GM18499 (cell line): ENCODE data around the gene DUSP16.
"Not testable (repeated sequence)": the region's sequence is repeated elsewhere in the genome, so short reads cannot be mapped to it uniquely, and the experiment has no call there.

Experiments used
- ATAC-seq: cut with Tn5 transposase; IDR thresholded peaks from one replicate; pipeline ENCODE4 v1.9.1; 2021; ENCODE audit warnings: moderate number of reproducible peaks; ENCODE audit not compliant: insufficient read depth, unreplicated experiment

DUSP16 gene

GRCh38 chr12:12474471-12474928, 88.2 kb downstream of the DUSP16 start:
- no peak for ATAC-seq

- ATAC-seq, result no peak
These were observed 89.4 kb downstream of the DUSP16 start for GRCh38 chr12:12473223-12473622.

- ATAC-seq, result not testable (repeated sequence)
These were observed 90.4 kb downstream of the DUSP16 start for GRCh38 chr12:12471982-12472961.

- ATAC-seq, result no peak
These were observed 91.8 kb downstream of the DUSP16 start for GRCh38 chr12:12470751-12471306.

GRCh38 chr12:12469386-12469785, 93.3 kb downstream of the DUSP16 start:
- ATAC-seq, result no peak

- no peak for ATAC-seq
These were observed 94.1 kb downstream of the DUSP16 start for GRCh38 chr12:12468575-12468974.

- no peak for ATAC-seq
These were observed 94.9 kb downstream of the DUSP16 start for GRCh38 chr12:12467688-12468261.

GRCh38 chr12:12467264-12467663, 95.4 kb downstream of the DUSP16 start:
- no peak for ATAC-seq

GRCh38 chr12:12466157-12466556, 96.5 kb downstream of the DUSP16 start:
- no peak for ATAC-seq

- no peak for ATAC-seq
These were observed 97.1 kb downstream of the DUSP16 start for GRCh38 chr12:12465522-12465921.

GRCh38 chr12:12461923-12462315, 100.7 kb downstream of the DUSP16 start:
- ATAC-seq, result no peak

GRCh38 chr12:12460935-12461922, 101.4 kb downstream of the DUSP16 start:
- ATAC-seq, result no peak

GRCh38 chr12:12456637-12457036, 106.0 kb downstream of the DUSP16 start:
- ATAC-seq, result no peak

GRCh38 chr12:12454315-12454714, 108.3 kb downstream of the DUSP16 start:
- no peak for ATAC-seq

- no peak for ATAC-seq
These were observed 109.0 kb downstream of the DUSP16 start for GRCh38 chr12:12453635-12454034.

GRCh38 chr12:12452326-12452902, 110.2 kb downstream of the DUSP16 start:
- ATAC-seq, result no peak

GRCh38 chr12:12451098-12451497, 111.6 kb downstream of the DUSP16 start:
- ATAC-seq, result no peak

GRCh38 chr12:12450043-12450471, 112.6 kb downstream of the DUSP16 start:
- ATAC-seq, result no peak

GRCh38 chr12:12449533-12450025, 113.1 kb downstream of the DUSP16 start:
- ATAC-seq, result no peak
